ENCODE data around the gene KIF26B. TPM values are rescaled to one million over a fixed set of nuclear protein-coding genes. Genes with fewer than 3 reads are reported as not detected.

Gene KIF26B
- polyA plus RNA-seq, 2 of the 4 experiments (the other 2 are of a cell fraction) = 0.01 to 0.04 TPM

DNA sequence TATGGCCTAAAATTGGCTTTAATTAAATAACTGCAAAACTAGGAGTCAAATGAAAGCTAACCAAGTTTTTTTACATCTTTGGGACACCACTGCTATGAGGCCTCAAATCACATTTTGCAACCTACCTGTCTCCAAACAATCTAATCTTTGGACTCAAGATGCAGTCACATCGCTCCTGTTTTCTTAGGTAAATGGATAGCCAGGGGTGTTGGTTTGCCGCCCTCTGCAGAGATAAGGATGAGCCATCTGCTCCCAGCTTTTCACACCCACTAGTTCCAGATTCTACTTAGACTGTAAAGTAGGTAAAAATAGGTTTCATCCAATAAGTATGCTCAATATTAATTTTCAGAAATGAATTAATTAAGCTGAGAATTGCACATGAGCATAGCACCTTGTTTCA is 456.5 kb downstream of the KIF26B start:
- no peak for ATAC-seq
- CTCF ChIA-PET = interaction anchor here (0.9 kb wide), 1 partner anchor 22 kb away, joined by 3 read pairs; no protein-coding TSS in a partner anchor
- no peak for FAIRE-seq

GRCh38 chr1:245614476-245614875 is 459.7 kb downstream of the KIF26B start:
- Histone ChIP-seq H3K4me2 (no peak overlapping the region), H3K9me3 (no peaks in the 10 kb centered on the region), H3K27ac (no peak overlapping the region), H3K4me1 (no peaks in the 10 kb centered on the region), H3K4me3 (no peak overlapping the region)
- TF ChIP-seq E2F6 (IDR thresholded peaks at IDR 0.05; ENCODE audit: borderline replicate concordance, low read depth) (no peak), ATOH8 (CRISPR knock-in tag; IDR thresholded peaks at IDR 0.05; ENCODE audit: low read depth) (no peak), KDM1A (IDR thresholded peaks at IDR 0.05; ENCODE audit: low read depth) (no peak), POLR2A (IDR thresholded peaks at IDR 0.05; ENCODE audit: low read length) (no peak), JUN (IDR thresholded peaks at IDR 0.05) (no peak), TFCP2L1 (CRISPR knock-in tag; IDR thresholded peaks at IDR 0.05) (no peak), HOXA7 (CRISPR knock-in tag; IDR thresholded peaks at IDR 0.05) (no peak), ZSCAN20 (CRISPR knock-in tag; IDR thresholded peaks at IDR 0.05) (no peak), NPAS2 (CRISPR knock-in tag; IDR thresholded peaks at IDR 0.05; ENCODE audit: borderline replicate concordance) (no peak), RNF2 (IDR thresholded peaks at IDR 0.05; ENCODE audit: borderline replicate concordance, low read depth) (no peak), CEBPB (IDR thresholded peaks at IDR 0.05) (no peak), RARB (CRISPR knock-in tag; IDR thresholded peaks at IDR 0.05) (no peak), EHF (CRISPR knock-in tag; IDR thresholded peaks at IDR 0.05) (no peak), MYC (IDR thresholded peaks at IDR 0.05; ENCODE audit: borderline replicate concordance, low read length) (no peak), GATA3 (IDR thresholded peaks at IDR 0.05; ENCODE audit: borderline replicate concordance) (no peak), CBX8 (IDR thresholded peaks at IDR 0.05) (no peak), MAZ (IDR thresholded peaks at IDR 0.05; ENCODE audit: borderline replicate concordance, low read depth, low read length) (no peak)
- TF ChIP-seq, protein P1, sequence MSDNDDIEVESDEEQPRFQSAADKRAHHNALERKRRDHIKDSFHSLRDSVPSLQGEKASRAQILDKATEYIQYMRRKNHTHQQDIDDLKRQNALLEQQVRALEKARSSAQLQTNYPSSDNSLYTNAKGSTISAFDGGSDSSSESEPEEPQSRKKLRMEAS (IDR thresholded peaks at IDR 0.05) = no peak
- CTCF ChIA-PET = no interaction called here
- ATAC-seq = no peak
- no peak for FAIRE-seq
- WGBS (ENCODE audit: missing lambda C conversion rate) = 66% methylated on average over 13 of the region's 13 CpGs
- DNase-seq (ENCODE audit: low read depth in 1 of 2, low spot score in 1 of 2) = no peak
- POLR2A ChIA-PET = no interaction called here

More for the DNA sequence above, 456.5 kb downstream of the KIF26B start:
- H3K9me3 ChIP-seq = no peaks in the 10 kb centered on the region
- 51% methylated on average over 2 of the region's 2 CpGs for WGBS (ENCODE audit: missing lambda C conversion rate)
- DNase-seq (ENCODE audit: low read depth in 1 of 2, low spot score in 1 of 2) = no peak
- H3K4me3 ChIP-seq = no peak overlapping the region
- no peak overlapping the region for H3K4me2 ChIP-seq
- H3K4me1 ChIP-seq = no peaks in the 10 kb centered on the region
- TF ChIP-seq POLR2AphosphoS2 (conservative IDR thresholded peaks at IDR 0.05; ENCODE audit: low read length) (no peak), KDM5A (IDR thresholded peaks at IDR 0.05) (no peak)
- POLR2A ChIA-PET = no interaction called here
- H3K27ac ChIP-seq = no peak overlapping the region

DNA sequence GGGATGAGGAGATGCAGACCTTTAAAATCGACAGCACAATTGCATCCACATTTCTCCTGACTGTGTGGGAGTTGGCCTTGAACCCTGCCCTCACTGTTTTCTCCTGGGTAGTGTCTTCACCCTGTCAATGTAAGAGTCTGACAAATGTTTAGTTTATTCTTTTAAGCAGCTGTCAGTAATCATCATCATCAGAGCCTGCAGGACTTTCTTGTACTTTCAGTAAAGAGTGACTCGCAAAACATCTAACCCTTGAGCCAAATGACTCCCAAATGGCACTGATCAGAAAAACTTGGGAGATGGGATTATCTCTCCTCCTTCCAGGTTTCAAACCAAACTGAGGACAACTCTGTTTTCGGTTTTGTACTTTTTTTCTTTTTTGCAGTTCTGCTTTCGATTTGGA is 460.2 kb downstream of the KIF26B start:
- Histone ChIP-seq H3K4me2 (no peak overlapping the region), H3K27ac (no peak overlapping the region), H3K4me3 (no peak overlapping the region), H3K4me1 (no peaks in the 10 kb centered on the region), H3K9me3 (no peaks in the 10 kb centered on the region)
- TF ChIP-seq NR3C1 (IDR thresholded peaks at IDR 0.05) (no peak), ELK1 (IDR thresholded peaks at IDR 0.05; ENCODE audit: low read depth, low read length) (no peak)
- ChIA-PET POLR2A (no interaction called here), CTCF (no interaction called here)
- whole genome bisulfite sequencing (ENCODE audit: missing lambda C conversion rate) = 40% methylated on average over 4 of the region's 4 CpGs
- no peak for DNase-seq (ENCODE audit: low read depth in 1 of 2, low spot score in 1 of 2)
- ATAC-seq = no peak
- no peak for FAIRE-seq

Measured in A549 (cell line).